Subcutaneous adipose tissue (tissue), 4 donors: ENCODE measurements around the gene CFAP157. TPM values are rescaled to one million over a fixed set of nuclear protein-coding genes. Genes with fewer than 3 reads are reported as not detected.

Source experiments
- total RNA-seq, 4 donors: library from RNA; depleted of rRNA; stranded (reverse); fragments of >200 nt; gene quantifications; one replicate each; pipeline ENCODE4 v1.1.0, GENCODE V29; 2016
- TF ChIP-seq, protein P1 (sequence below): fragments of 450-650 bp; IDR thresholded peaks from one replicate; pipeline ENCODE4 v1.5.1; 2016; ENCODE audit warnings: low read depth, mild to moderate bottlenecking, control low read depth, antibody characterized with exemption, moderate library complexity

Gene CFAP157
- total RNA-seq, 4 donors from 2014 or later = not detected

GRCh38 chr9:127700594-127701255 is 6.1 kb upstream of the CFAP157 start:
- TF ChIP-seq, protein P1, sequence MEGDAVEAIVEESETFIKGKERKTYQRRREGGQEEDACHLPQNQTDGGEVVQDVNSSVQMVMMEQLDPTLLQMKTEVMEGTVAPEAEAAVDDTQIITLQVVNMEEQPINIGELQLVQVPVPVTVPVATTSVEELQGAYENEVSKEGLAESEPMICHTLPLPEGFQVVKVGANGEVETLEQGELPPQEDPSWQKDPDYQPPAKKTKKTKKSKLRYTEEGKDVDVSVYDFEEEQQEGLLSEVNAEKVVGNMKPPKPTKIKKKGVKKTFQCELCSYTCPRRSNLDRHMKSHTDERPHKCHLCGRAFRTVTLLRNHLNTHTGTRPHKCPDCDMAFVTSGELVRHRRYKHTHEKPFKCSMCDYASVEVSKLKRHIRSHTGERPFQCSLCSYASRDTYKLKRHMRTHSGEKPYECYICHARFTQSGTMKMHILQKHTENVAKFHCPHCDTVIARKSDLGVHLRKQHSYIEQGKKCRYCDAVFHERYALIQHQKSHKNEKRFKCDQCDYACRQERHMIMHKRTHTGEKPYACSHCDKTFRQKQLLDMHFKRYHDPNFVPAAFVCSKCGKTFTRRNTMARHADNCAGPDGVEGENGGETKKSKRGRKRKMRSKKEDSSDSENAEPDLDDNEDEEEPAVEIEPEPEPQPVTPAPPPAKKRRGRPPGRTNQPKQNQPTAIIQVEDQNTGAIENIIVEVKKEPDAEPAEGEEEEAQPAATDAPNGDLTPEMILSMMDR = no peak

- TF ChIP-seq, protein P1 = no peak
Observed at GRCh38 chr9:127703289-127703946, 3.4 kb upstream of the CFAP157 start.

DNA sequence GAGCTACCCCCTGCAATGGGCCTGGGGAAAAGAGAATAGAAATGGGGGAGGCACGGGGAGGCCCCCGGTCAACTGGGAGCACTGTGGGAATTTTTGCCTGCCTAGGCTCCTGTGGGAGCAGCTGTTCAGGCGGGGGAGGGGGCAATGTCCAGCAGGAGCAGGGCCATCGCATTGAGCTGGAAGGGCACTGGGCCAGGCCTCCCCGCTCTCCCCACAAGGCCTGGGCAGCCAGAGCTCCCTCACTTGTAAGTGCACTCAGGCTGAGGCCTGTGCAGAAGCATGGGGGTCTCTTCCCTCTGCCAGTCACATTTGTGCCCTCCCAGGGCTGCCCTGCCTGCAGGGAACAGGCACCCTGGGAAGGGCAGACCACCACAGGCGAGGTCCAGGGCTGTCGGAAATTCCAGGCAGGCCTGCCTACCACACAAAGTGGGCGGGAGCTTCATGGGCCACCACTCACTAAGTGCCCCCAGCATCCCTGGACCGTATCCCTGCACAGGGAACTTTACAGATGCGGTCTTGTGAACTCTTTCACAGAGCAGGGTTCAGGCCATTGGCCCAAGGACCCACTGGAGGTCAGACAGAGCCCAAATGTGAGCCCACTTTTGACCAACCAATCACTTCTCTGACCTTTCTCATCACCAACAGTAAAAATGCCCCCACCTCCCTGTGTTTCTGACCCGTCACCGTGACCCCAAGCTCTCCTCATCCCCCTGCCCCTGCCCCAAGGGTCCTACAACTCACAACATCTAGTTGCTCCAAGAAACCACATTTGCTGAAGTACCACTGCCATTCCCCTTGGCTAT is 1.0 kb upstream of the CFAP157 start:
- TF ChIP-seq, protein P1 = no peak

DNA sequence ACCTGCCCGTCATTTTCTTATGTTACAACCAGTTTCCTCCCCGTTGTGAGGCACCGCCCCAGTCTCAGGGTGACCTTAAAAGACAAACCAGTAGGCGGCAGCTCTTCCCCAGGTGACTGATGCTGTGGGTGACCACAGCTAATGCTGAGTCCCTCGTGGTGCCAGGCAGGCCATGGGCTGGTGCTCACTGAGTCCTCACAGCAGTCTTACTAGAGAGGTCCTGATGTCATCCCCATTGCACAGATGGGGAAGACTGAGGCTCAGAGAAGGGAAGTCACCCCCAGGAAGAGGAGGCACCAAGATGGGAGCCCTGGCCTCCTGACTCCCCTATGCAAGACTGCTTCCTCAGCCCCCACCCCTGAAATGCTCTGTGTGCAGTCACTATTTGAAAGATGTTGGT is 978 bp downstream of the CFAP157 start:
- TF ChIP-seq, protein P1 = no peak

- TF ChIP-seq, protein P1 = no peak
Observed at GRCh38 chr9:127708952-127709587, 2.3 kb downstream of the CFAP157 start.

DNA sequence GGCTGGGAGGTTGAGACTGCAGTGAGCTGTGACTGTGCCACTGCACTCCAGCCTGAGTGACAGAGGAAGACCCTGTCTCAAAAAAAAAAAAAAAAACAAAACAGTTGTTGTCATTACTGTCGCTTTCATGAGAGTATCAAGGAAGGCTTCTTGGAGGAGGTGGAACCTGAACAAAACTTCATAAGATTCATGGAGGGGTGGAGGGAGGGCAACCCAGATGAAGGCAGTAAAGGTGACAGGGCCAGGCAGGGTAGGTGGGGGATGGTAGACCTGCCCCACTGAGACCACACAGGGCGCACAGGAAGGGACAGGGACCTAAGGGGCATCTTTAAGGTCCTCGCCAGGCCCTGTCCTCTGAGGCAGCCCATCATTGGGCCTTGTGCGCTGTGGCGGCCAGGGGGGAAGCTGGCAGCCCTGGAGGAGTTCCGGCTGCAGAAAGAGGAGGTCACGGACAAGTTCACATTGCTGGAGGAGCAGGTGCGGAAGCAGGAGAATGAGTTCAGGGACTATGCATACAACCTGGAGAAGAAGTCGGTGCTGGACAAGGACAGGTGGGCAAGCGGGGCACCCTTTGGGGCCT is 3.5 kb downstream of the CFAP157 start:
- TF ChIP-seq, protein P1 = no peak
